Mononuclear cell (primary cell): ENCODE data around the gene CDHR4. TPM values are rescaled to one million over a fixed set of nuclear protein-coding genes. Genes with fewer than 3 reads are reported as not detected.
A peak's percentile ranks its signal among the peaks of the same experiment; 100 is the strongest.

Experiments
- H3K27me3 ChIP-seq: 2 replicates; pipeline ENCODE4 v1.6.0; 2011; ENCODE audit warnings: low read length, control low read depth; ENCODE audit not compliant: insufficient read depth
- H3K4me1 ChIP-seq: 2 replicates; pipeline ENCODE4 v1.5.1; 2011; ENCODE audit warnings: mild to moderate bottlenecking, low read length, control low read depth; ENCODE audit not compliant: insufficient read depth
- H3K4me3 ChIP-seq: 2 replicates; pipeline ENCODE4 v1.5.1; 2011; ENCODE audit warnings: mild to moderate bottlenecking, low read length, moderate library complexity
- H3K9me3 ChIP-seq: 2 replicates; pipeline ENCODE4 v1.5.1; 2011; ENCODE audit warnings: low read depth, mild to moderate bottlenecking, control low read depth, low read length
- total RNA-seq: library from RNA; depleted of rRNA; stranded (reverse); fragments of >200 nt; gene quantifications from one replicate; pipeline ENCODE4 v1.2.3, GENCODE V29; 2012

Gene CDHR4
- total RNA-seq, 1 donor = not detected

- peaks cover 62% of the 10 kb centered on the region for H3K4me1 ChIP-seq
- no peak overlapping the region for H3K4me3 ChIP-seq
- H3K27me3 ChIP-seq = no peaks in the 10 kb centered on the region
- no peaks in the 10 kb centered on the region for H3K9me3 ChIP-seq
These were observed 7.9 kb upstream of the CDHR4 start for GRCh38 chr3:49807431-49808114.

GRCh38 chr3:49806850-49807249 lies 7.2 kb upstream of the CDHR4 start:
- Histone ChIP-seq H3K27me3 (no peaks in the 10 kb centered on the region), H3K9me3 (no peaks in the 10 kb centered on the region), H3K4me1 (peaks cover 58% of the 10 kb centered on the region), H3K4me3 (no peak overlapping the region)

GRCh38 chr3:49805897-49806701 lies 6.4 kb upstream of the CDHR4 start:
- Histone ChIP-seq H3K9me3 (no peaks in the 10 kb centered on the region), H3K4me1 (peaks cover 58% of the 10 kb centered on the region), H3K4me3 (no peak overlapping the region), H3K27me3 (no peaks in the 10 kb centered on the region)

- Histone ChIP-seq H3K9me3 (no peaks in the 10 kb centered on the region), H3K4me3 (no peak overlapping the region), H3K4me1 (peaks cover 58% of the 10 kb centered on the region), H3K27me3 (no peaks in the 10 kb centered on the region)
These were observed 5.7 kb upstream of the CDHR4 start for GRCh38 chr3:49805367-49805782.

- Histone ChIP-seq H3K4me1 (peaks cover 54% of the 10 kb centered on the region), H3K9me3 (no peaks in the 10 kb centered on the region), H3K27me3 (no peaks in the 10 kb centered on the region), H3K4me3 (no peak overlapping the region)
These were observed 4.7 kb upstream of the CDHR4 start for GRCh38 chr3:49804141-49805041.

- H3K9me3 ChIP-seq = no peaks in the 10 kb centered on the region
- peaks cover 53% of the 10 kb centered on the region for H3K4me1 ChIP-seq
- H3K4me3 ChIP-seq = peak overlapping the region; percentile 88
- no peaks in the 10 kb centered on the region for H3K27me3 ChIP-seq
These were observed 3.9 kb upstream of the CDHR4 start for GRCh38 chr3:49803465-49804140.

- no peaks in the 10 kb centered on the region for H3K27me3 ChIP-seq
- H3K4me3 ChIP-seq = peak within 1 kb of the TSS; percentile 88
- no peaks in the 10 kb centered on the region for H3K9me3 ChIP-seq
- peaks cover 50% of the 10 kb centered on the region for H3K4me1 ChIP-seq
These were observed 3.2 kb upstream of the CDHR4 start, which contains the start of gene INKA1 for GRCh38 chr3:49802719-49803464. Gene INKA1, plus strand, starts transcription at chr3:49803261. Its CDS starts 132 bp downstream, at chr3:49803393.

- no peak overlapping the region for H3K4me3 ChIP-seq
- no peaks in the 10 kb centered on the region for H3K9me3 ChIP-seq
These were observed 1.5 kb upstream of the CDHR4 start for GRCh38 chr3:49801160-49801559.

GRCh38 chr3:49799105-49799504 lies 568 bp downstream of the CDHR4 start:
- Histone ChIP-seq H3K4me1 (peaks cover 13% of the 10 kb centered on the region), H3K9me3 (no peaks in the 10 kb centered on the region), H3K4me3 (no peak overlapping the region), H3K27me3 (no peaks in the 10 kb centered on the region)

More at GRCh38 chr3:49801160-49801559, 1.5 kb upstream of the CDHR4 start:
- Histone ChIP-seq H3K4me1 (peaks cover 32% of the 10 kb centered on the region), H3K27me3 (no peaks in the 10 kb centered on the region)

- Histone ChIP-seq H3K4me3 (no peak overlapping the region), H3K4me1 (no peaks in the 10 kb centered on the region), H3K27me3 (no peaks in the 10 kb centered on the region), H3K9me3 (no peaks in the 10 kb centered on the region)
These were observed 4.5 kb downstream of the CDHR4 start for GRCh38 chr3:49794926-49795905.

- no peak overlapping the region for H3K4me3 ChIP-seq
- H3K27me3 ChIP-seq = no peaks in the 10 kb centered on the region
- H3K4me1 ChIP-seq = no peaks in the 10 kb centered on the region
- H3K9me3 ChIP-seq = no peaks in the 10 kb centered on the region
These were observed 5.2 kb downstream of the CDHR4 start for GRCh38 chr3:49794431-49794830.

GRCh38 chr3:49793486-49794085 lies 6.1 kb downstream of the CDHR4 start:
- no peaks in the 10 kb centered on the region for H3K27me3 ChIP-seq
- H3K4me3 ChIP-seq = no peak overlapping the region
- no peaks in the 10 kb centered on the region for H3K4me1 ChIP-seq
- no peaks in the 10 kb centered on the region for H3K9me3 ChIP-seq
